Endometrium (tissue), 2 donors: ENCODE measurements around the gene ZP4.
"Not testable (repeated sequence)": the region's sequence is repeated elsewhere in the genome, so short reads cannot be mapped to it uniquely, and the experiment has no call there.

Source experiments
- FAIRE-seq: peaks from 2 replicates; lab custom pipeline; 2012; peaks lifted over from hg19 to GRCh38; lab: Jason Lieb, UNC
- donor health status: control.
- donor health status: control.

Gene ZP4

DNA sequence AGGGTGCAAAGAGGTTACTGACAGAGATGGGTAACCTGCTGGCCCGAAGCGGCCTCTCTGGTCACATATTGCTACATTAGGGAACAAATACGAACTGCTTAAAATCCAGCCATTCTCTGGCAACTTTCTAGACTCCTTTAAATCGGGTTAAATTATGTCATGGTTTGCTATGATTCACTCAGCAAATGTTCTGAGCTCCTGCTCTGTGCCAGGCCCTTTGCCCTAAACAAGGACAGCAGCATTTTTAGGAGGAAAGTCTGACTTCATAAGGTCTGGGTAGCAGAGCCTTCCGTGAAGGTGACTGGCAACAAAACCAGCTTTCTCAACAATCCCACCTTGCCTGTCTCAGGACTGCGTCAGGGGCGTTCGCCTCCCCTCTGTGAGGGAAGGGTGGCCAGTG lies 15.4 kb downstream of the ZP4 start:
- FAIRE-seq = no peak

DNA sequence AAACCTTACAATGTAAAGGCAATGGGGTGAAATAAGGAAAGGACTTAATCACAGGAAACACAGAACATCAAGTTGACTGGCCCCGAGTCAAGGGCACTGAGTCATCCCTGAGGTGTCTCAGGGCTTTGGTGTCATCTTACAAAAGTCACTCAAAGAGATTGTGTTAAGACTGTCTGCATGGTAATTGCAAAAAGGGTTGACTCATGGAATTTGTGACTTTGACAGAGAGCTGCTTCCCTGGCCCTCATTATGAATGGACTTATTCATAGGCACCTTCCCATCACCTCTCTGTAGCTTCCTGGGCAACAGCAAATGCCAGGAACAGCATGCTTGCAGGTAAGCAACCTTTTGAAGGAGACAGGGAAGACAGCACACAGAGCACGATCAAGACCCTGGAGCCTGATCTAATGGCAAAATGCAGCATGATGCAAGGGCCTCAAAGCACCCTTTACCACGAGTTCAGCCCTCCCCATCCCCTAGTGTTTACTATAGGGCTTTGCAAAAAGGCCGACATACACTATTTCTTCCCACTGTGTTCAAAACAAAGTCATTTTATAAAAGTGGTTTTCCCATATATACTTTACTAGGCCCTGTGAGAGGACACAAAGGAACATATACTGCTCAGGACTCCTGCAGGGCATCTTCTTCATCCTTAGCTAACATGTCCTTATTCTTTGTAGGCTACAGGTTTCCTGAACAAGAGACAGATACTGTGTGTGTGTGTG lies 17.1 kb downstream of the ZP4 start:
- no peak for FAIRE-seq

GRCh38 chr1:237868817-237869600 lies 21.7 kb downstream of the ZP4 start:
- no peak for FAIRE-seq

DNA sequence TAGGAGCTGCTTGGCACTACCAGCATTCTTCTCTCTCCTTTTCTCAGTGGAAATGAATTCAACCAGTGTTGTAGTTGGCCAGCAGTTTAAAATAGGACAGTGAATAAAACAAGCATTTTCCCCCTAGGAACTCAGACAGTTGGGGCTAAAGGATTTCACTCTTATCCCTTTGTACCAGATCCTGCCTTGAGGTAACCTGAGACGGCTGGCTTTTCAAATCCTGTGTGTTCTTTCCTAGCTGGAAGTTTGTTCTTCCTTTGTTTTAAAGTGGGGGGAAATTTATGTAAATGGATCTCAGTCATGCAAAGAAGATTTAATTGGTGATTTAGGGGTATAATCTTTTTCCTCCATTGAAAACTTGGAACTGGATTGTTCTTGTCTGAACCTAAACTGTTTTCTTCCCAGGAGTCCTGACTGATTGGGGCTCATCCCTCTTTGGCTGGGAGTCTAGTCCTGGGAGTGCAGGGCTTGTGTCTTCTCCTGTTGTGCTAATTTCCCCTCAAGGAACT lies 23.3 kb downstream of the ZP4 start:
- no peak for FAIRE-seq

GRCh38 chr1:237864338-237865244 lies 26.1 kb downstream of the ZP4 start:
- FAIRE-seq = no peak

- no peak for FAIRE-seq
Observed at GRCh38 chr1:237863234-237863633, 27.5 kb downstream of the ZP4 start.

DNA sequence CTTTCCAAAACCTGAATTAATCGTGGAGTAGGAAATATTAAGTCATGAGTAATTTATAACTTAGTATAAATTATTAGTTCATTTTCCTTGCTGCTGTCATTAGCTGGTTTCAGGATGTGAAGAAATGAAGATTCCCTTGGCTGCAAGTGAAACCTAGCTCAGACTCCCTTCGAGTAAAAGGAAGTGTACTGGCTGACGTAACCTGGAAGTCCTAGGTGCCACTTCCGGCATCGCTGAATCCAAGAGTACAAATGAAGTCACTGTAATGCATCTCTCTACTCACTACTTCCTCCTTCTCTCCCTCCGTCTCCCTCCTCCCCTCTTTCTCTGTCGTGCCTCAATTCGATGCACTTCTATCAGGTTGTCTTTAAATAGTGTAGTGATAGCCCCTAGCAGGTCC lies 28.8 kb downstream of the ZP4 start:
- no peak for FAIRE-seq

- FAIRE-seq = no peak
Observed at GRCh38 chr1:237858992-237859391, 31.7 kb downstream of the ZP4 start.

- FAIRE-seq = no peak
Observed at GRCh38 chr1:237857455-237857854, 33.3 kb downstream of the ZP4 start.

- no peak for FAIRE-seq
Observed at GRCh38 chr1:237852342-237852741, 38.4 kb downstream of the ZP4 start.

GRCh38 chr1:237851210-237851845 lies 39.4 kb downstream of the ZP4 start:
- FAIRE-seq = no peak

- not testable (repeated sequence) for FAIRE-seq
Observed at GRCh38 chr1:237843516-237843915, 47.2 kb downstream of the ZP4 start.

GRCh38 chr1:237841485-237841884 lies 49.2 kb downstream of the ZP4 start:
- no peak for FAIRE-seq

DNA sequence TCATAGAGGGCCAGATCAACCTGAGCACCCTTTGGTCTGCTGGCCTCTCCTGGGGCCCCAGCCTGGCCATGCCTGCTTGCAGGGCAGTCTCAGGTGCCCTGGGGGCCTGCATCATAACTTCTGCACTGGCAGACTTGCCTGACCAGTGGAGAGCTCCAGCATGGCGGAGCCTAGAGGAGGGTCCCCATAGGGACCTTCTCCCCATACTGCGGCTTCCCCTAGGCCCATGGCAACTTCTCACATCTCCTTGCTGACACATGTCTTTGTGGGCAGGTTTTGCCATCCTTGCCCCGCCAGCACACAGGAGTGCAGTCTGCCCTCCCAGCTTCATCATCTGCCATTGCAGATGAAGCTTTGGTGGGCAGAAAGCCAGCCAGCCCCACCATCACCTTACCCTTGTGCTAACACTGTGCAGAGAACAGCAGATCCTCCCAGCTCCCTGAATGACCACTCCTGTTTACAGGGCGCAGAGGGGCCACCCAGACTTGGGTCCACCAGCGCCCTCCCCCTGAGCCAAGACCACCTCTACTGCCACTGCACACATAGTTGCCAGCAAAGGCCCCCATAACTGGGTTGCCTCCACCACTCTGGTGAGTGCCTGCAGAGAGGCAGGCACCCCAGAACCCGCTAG lies 51.7 kb downstream of the ZP4 start:
- no peak for FAIRE-seq

DNA sequence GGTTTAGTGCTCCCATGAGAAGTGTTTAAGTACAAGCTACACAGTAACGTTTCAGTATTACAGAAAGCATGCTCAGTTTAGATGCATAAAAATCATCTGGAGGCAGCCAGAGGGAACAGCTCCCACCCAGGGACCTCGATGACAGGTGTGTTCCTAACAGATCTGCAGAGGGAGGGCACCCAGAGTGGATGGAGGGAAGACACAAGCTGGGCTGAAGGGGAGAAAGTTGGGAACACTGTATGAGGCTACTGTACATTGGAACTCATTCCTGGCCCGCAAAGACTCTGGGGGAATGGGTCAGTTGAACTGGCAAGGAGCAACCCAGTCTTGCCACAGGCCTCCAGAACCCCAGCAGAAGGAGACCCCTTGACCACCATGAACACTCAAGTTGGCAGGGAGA lies 52.4 kb downstream of the ZP4 start:
- FAIRE-seq = no peak

DNA sequence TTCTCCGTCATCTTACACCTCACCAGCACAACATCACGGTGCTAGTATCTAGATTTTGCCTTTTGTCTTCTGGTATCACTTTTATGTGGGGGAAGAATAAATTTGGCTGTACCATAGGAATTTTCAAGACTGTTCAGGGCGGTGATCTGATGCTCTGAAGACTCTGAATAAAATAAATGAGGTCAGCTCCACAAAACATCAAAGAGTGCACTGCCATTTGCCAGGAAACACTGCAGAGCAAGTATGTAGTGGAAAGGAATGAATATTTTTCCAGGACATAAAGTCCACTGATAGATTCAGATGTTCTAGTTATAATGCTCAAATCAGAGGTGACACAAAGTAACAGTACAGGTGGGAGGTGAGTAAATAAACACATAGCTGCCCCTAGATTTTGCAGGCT lies 56.3 kb downstream of the ZP4 start:
- FAIRE-seq = no peak

DNA sequence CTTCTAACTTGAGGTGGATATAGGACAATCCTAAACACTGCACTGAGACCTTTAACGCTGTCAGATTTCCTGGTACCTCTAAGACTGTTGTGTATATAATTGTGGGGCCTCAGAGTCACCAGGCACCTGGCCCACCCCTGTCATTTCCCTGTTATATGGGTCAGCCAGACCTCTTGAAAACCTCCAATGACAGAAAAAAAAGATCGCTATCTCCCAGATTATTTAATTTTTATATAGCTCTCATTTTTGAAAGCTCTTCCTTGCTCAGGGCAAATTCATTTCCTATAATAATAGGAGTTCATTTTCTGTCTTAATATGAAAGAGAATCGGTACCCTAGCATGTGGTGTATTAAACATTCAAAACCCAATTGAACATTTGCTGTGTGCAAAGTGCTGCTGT lies 56.7 kb downstream of the ZP4 start:
- FAIRE-seq = no peak

DNA sequence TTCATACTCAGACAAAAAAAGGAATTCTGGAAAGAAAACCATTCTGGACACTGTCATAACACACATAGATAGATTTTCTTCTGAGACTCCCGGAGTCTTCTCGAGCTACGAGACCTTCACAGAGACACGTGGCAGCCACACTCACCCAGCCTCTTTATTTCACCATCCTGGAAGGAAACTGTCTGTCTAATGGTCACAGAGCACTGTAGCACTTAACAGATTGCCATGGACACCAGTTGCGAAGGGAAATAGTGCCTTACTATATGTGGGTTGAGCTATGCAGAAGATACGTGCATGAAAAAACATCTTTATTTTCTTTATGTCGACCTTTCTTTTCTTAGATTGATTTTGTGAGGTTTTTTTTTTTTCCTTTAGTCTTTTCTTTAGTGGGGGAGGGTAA lies 57.9 kb downstream of the ZP4 start:
- FAIRE-seq = no peak
